HG03135 (cell line): ENCODE data around the gene IFITM5.

Experiments used
- ATAC-seq: cut with Tn5 transposase; IDR thresholded peaks from one replicate; pipeline ENCODE4 v1.9.1; 2021; ENCODE audit warnings: mild to moderate bottlenecking, moderate library complexity; ENCODE audit not compliant: unreplicated experiment

Gene IFITM5

GRCh38 chr11:269146-269890, 30.0 kb downstream of the IFITM5 start:
- ATAC-seq = peak; percentile 68

- ATAC-seq = peak; percentile 47
These were observed 30.6 kb downstream of the IFITM5 start for GRCh38 chr11:268716-269145.

GRCh38 chr11:267491-267994, 31.8 kb downstream of the IFITM5 start:
- ATAC-seq = no peak

GRCh38 chr11:266676-267439, 32.5 kb downstream of the IFITM5 start:
- ATAC-seq = no peak

GRCh38 chr11:261624-262023, 37.7 kb downstream of the IFITM5 start:
- ATAC-seq = no peak

- no peak for ATAC-seq
These were observed 39.9 kb downstream of the IFITM5 start for GRCh38 chr11:259413-259812.

- ATAC-seq = no peak
These were observed 41.4 kb downstream of the IFITM5 start for GRCh38 chr11:257766-258493.

- no peak for ATAC-seq
These were observed 42.2 kb downstream of the IFITM5 start for GRCh38 chr11:256952-257737.

GRCh38 chr11:255816-256215, 43.5 kb downstream of the IFITM5 start:
- ATAC-seq = no peak

GRCh38 chr11:255176-255575, 44.1 kb downstream of the IFITM5 start:
- ATAC-seq = no peak

- no peak for ATAC-seq
These were observed 45.4 kb downstream of the IFITM5 start for GRCh38 chr11:253886-254270.

- no peak for ATAC-seq
These were observed 46.0 kb downstream of the IFITM5 start for GRCh38 chr11:253160-253885.

GRCh38 chr11:252666-253065, 46.7 kb downstream of the IFITM5 start:
- ATAC-seq = no peak

GRCh38 chr11:251550-251949, 47.8 kb downstream of the IFITM5 start:
- ATAC-seq = no peak

GRCh38 chr11:250740-251299, 48.5 kb downstream of the IFITM5 start:
- ATAC-seq = no peak

- no peak for ATAC-seq
These were observed 49.1 kb downstream of the IFITM5 start for GRCh38 chr11:250274-250673.

- no peak for ATAC-seq
These were observed 50.3 kb downstream of the IFITM5 start for GRCh38 chr11:249062-249461.
